A673 (cell line): ENCODE measurements around the gene MYF5.

Source experiments
- EZH2 ChIP-seq: fragments of 200-600 bp; sonication (generic); IDR thresholded peaks from 2 replicates; pipeline ENCODE4 v1.6.1; 2017; ENCODE audit warnings: borderline replicate concordance, low read depth, mild to moderate bottlenecking, mixed read lengths, antibody characterized with exemption, low read length; ENCODE audit not compliant: poor library complexity, severe bottlenecking
- TF ChIP-seq, protein P1 (sequence below): fragments of 300-800, 200-600 bp; sonication (generic); conservative IDR thresholded peaks from 2 replicates; pipeline ENCODE4 v1.5.1; 2017; ENCODE audit warnings: low read depth, mild to moderate bottlenecking, antibody characterized with exemption, low read length, moderate library complexity, mixed read lengths

DNA sequence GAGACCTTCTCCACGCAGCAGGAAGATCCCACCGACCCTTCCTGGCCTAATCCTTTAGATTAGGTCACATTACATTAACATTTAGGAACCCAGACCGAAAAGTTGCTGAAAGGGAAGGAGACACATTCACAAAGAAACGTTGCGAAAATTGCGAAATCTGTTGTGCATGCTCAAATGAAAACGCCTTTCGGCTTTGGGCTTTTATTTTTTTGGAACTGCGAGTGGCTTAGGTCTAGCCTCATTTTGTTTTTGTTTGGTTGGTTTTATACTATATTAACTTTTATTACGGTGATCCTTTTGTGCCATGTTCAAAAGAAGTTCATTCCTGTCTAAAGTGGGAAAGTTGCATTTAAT is 7.8 kb upstream of the MYF5 start:
- TF ChIP-seq, protein P1, sequence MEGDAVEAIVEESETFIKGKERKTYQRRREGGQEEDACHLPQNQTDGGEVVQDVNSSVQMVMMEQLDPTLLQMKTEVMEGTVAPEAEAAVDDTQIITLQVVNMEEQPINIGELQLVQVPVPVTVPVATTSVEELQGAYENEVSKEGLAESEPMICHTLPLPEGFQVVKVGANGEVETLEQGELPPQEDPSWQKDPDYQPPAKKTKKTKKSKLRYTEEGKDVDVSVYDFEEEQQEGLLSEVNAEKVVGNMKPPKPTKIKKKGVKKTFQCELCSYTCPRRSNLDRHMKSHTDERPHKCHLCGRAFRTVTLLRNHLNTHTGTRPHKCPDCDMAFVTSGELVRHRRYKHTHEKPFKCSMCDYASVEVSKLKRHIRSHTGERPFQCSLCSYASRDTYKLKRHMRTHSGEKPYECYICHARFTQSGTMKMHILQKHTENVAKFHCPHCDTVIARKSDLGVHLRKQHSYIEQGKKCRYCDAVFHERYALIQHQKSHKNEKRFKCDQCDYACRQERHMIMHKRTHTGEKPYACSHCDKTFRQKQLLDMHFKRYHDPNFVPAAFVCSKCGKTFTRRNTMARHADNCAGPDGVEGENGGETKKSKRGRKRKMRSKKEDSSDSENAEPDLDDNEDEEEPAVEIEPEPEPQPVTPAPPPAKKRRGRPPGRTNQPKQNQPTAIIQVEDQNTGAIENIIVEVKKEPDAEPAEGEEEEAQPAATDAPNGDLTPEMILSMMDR: no peak
- TF ChIP-seq EZH2: no peak
